ENCODE results near the gene TRIM44.
"Not testable (repeated sequence)": the region's sequence is repeated elsewhere in the genome, so short reads cannot be mapped to it uniquely, and the experiment has no call there.

The TRIM44 gene

GRCh38 chr11:35721651-35722282 lies 59.2 kb downstream of the TRIM44 start:
- DNase-seq: peak; percentile 75

DNA sequence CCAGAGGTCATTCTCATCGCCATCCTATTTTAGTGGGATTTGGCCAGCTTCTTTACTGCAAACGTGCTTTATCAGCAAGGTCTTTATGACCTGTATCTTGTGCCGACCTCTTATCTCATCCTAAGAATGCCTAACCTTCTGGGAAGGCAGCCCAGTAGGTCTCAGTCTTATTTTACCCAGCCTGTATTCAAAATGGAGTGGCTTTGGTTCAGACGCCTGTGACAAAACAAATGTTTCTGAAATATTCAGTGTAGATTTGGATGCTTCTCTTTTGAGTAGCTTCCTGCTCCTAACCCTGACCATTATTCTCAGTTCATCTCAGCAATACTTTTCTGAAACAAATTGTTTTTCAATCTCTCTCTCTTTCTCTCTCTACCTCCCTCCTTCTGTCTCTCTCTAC lies 60.1 kb downstream of the TRIM44 start:
- no peak for DNase-seq

DNA sequence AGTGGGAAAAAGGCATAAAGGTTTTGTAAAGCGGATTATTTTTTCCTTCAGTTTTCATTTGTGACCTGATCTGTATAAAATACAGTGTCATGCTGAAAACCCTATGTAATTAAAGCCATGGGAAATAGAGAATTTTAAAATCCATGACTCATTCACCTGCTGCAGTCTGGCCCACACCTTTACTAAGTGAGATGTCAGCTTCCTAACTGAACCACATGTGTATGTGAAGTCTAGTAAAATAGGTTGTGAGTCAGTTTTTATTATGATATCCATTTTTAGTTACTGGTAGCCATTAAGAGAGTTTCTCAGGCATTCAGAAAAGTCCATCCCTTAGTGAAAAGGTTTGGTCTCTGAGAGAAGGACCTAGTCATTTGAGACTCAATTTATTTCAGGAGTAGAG lies 60.9 kb downstream of the TRIM44 start:
- DNase-seq: no peak

- DNase-seq: peak; percentile 27
These were observed 61.3 kb downstream of the TRIM44 start for GRCh38 chr11:35723913-35724312.

DNA sequence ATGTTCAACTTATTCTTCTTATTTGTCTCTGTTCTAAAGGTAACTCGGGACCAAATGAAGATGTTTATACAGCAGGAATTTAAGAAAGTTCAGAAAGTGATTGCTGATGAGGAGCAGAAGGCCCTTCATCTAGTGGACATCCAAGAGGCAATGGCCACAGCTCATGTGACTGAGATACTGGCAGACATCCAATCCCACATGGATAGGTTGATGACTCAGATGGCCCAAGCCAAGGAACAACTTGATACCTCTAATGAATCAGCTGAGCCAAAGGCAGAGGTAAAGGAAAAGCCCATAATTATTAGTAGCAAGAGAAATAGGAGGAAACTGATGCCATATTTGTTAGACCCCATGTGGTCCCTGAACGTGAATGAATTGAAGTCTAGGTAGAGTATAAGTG lies 63.3 kb downstream of the TRIM44 start:
- no peak for DNase-seq

DNA sequence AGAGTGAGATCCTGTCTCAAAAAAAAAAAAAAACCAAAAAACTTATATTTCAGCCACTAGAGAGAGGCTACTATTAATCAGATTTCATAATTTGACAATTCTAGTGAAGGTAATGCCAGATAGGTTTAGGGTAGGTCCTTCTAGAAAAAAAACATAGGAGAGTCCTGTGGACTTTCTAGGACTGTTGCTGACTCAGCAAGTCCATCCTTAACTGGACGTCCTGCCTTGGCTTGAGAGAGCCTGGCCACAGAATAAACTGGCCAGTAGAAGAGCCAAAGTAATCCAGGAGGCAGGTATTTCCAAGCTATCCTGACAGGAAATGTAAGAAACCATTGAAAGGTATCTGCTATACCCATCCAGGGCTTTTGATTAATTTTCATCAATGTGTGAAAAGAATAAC lies 64.6 kb downstream of the TRIM44 start:
- no peak for DNase-seq

- no peak for DNase-seq
These were observed 67.7 kb downstream of the TRIM44 start for GRCh38 chr11:35730254-35730653.

GRCh38 chr11:35734669-35735410 lies 72.3 kb downstream of the TRIM44 start:
- DNase-seq: no peak

DNA sequence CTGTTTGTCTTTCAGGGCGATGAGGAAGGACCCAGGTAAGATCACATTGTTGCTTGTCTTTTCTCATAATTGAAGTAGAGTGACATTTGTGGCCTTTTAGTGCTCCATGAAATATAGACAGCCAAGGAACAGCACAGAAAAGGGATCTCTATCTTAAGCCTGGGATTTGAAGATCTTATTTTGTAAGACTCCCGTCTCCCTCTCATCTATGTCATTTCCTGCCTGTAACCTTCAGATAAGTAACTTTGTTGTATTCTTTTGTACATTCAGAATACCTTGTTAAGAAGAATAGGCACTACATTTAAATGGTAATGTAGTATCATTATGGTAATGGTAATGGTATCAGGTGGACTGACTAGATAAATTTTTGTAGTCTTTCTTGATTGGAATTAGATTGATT lies 72.8 kb downstream of the TRIM44 start:
- no peak for DNase-seq

GRCh38 chr11:35735903-35736302 lies 73.3 kb downstream of the TRIM44 start:
- DNase-seq: no peak

- DNase-seq: no peak
These were observed 74.4 kb downstream of the TRIM44 start for GRCh38 chr11:35736952-35737351.

- DNase-seq: peak; percentile 54
These were observed 77.7 kb downstream of the TRIM44 start for GRCh38 chr11:35740061-35740799.

- no peak for DNase-seq
These were observed 80.3 kb downstream of the TRIM44 start for GRCh38 chr11:35742707-35743454.

DNA sequence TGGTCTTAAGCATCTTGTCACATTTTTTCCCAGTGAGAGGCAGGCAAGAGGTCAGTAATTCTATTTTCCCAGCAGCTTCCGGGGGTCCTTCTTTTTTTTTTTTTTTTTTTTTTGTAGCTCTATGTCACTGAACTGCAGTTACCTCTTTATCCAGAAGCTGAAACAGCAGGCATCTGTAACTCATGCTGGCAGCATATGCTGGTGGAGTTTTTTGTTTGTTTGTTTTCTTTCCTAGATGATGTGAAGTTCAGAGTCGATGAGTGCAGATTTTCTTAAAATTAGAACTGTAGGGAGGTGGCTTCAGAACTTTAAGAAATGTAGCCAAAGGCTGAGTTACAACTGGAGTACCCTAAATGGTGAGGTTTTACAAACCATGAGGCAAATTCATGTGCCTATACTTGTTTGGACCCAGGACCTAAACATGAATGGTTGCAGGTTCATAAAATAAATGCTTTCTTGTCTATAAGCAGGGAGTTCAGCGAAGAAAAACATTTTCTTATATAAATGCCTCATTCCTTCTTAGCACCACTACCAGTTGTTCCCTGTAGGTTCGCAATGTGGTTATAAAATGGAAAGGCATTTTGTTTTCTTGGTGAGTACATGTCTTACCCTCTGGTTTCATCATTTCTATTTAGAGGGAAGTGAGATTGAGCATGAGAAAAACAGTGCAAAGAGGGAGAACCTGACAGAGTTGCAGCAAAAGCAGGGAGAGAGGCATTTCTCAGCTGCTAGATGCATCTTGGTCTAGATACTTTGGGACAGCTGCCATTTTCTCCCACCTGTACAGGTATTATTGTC lies 84.0 kb downstream of the TRIM44 start:
- DNase-seq: peak; percentile 54

DNA sequence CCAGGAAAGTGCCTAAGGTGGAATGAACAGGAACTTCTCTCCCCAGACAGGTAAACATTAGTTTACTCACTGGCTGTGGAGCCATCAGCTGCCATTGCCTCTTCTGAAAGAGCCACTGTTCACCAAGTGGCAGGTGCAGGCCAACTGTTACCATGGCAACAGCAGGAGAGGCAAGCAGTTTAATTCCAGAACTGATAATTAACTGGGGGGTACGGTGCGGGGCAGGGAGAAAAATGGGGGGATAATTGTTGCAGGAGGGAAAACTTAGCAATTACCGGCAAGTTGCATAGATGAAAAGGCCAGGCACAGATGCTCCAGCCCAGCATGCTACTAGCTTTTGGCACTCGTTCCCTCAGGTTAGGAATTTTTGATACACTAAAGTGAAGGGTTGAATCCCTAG lies 85.1 kb downstream of the TRIM44 start:
- DNase-seq: no peak

DNA sequence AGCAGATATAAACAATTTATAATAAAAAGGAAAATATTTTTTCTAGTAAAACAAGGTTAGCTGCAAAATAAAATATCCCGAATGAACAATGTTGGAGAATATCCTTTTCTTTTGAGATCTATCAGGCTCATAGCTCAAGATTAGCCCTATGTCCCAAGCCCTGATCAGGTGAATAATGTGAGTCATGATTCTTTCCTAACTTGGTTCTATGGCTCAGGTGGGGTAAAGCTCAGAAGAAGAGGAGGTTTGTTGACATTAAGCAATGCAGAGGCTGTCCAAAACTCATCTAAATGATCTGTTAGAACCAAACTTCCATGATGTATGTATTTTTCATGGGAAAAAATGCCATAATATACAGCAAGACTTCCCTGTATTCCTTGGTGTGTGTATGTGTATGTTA lies 86.1 kb downstream of the TRIM44 start:
- DNase-seq: no peak

DNA sequence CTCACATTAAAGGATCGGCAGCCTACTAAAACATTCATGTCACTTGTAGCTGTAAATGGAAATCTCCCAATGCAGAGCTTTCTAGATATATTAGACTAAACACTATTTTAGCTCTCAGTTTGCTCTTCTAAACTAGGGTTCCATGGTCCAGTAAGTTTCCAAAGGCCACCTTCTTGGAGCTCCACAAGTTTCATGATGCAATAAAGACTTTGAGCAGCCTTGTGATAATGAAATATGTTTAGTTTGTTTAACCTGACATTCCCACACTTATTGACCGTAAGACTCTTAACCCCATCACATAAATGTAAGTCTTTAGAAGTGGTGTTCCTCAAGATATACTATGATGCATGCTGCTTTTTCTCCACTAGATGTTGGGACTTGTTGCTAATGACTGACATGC lies 87.7 kb downstream of the TRIM44 start:
- DNase-seq: no peak

DNA sequence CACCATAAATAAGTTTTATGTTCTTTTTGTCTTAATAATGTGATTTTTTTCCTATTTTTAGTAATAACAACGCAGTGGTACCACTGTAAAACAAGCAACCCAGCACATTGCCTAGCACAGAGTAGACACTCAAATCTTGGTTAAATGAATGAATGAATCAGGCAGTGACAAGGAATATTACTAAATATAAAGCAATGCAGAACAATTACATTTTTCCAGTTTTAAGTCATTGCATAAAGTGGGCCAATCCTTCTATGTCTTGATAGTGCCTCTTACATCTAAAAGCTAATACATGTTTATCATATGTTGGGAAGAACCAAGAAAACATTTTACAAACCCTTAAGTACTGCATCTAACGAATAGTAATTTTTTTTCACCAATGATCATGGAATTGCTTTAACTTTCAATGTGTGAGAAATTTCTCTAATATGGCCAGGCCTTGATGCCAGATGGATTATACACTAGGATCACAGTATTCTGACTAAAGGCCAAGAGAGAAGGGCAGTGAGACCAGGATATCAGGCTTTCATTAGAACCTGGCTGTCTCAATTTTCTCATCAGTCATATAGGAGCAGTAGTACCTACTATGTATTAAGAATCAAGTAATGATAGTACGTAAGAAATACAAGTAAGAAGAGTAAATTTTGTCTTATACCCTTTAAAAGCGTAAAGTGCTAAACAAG lies 88.5 kb downstream of the TRIM44 start:
- DNase-seq: no peak

DNA sequence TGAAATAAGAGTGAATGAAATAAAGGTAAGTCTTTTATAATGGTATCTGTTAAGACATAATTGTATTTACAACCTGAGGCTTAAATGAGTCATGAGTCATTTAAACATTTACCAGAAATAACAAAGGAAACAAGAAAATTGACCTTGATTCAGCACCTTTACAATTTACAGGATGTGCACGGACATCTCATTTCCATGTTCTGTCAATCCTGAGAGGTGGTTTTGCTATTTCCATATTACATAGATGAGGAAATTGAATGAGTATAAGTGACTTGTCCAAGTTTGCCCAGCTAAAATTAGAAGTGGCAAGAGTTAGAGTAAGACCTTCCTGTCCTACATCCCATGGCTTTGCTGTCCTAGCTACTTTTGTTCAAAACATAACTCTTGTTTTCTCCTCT lies 89.1 kb downstream of the TRIM44 start:
- no peak for DNase-seq

- DNase-seq: no peak
These were observed 89.5 kb downstream of the TRIM44 start for GRCh38 chr11:35752115-35752514.

GRCh38 chr11:35753573-35753972 lies 91.0 kb downstream of the TRIM44 start:
- not testable (repeated sequence) for DNase-seq

GRCh38 chr11:35759951-35760350 lies 97.4 kb downstream of the TRIM44 start:
- DNase-seq: not testable (repeated sequence)

All from inflammatory macrophage treated with lipopolysaccharide for 4 hours (primary cell).